Breast epithelium (tissue), 3 donors: ENCODE data around the gene KCMF1.

Experiments used
- POLR2A ChIP-seq: fragments of 450-650 bp; IDR thresholded peaks from one replicate; pipeline ENCODE4 v1.6.1; 2016; ENCODE audit warnings: antibody characterized with exemption, mild to moderate bottlenecking, moderate library complexity
- TF ChIP-seq, protein P1 (sequence below), 3 donors: fragments of 450-650 bp; IDR thresholded peaks; one replicate each; pipeline ENCODE4 v1.5.1; 2016 to 2017; ENCODE audit warnings: antibody characterized with exemption in 3 of 3, mild to moderate bottlenecking in 3 of 3, moderate library complexity in 3 of 3

DNA sequence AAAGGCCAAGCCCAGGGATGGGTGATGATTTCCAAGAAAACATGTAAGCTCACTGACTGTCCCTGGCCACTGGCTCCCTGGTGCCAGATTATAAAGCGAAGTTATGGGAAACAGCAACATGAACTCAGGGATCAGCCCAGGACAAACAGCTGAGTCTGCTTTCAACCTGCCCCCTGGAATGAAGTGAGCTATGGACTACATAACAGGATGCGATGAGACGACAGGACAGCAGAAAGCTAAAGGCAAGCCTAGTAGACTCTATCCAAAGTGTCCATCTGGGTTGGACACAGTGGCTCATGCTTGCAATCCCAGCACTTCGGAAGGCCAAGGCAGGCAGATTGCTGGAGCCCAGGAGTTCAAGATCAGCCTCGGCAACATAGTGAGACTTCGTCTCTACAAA is 16.6 kb upstream of the KCMF1 start:
- TF ChIP-seq, protein P1, sequence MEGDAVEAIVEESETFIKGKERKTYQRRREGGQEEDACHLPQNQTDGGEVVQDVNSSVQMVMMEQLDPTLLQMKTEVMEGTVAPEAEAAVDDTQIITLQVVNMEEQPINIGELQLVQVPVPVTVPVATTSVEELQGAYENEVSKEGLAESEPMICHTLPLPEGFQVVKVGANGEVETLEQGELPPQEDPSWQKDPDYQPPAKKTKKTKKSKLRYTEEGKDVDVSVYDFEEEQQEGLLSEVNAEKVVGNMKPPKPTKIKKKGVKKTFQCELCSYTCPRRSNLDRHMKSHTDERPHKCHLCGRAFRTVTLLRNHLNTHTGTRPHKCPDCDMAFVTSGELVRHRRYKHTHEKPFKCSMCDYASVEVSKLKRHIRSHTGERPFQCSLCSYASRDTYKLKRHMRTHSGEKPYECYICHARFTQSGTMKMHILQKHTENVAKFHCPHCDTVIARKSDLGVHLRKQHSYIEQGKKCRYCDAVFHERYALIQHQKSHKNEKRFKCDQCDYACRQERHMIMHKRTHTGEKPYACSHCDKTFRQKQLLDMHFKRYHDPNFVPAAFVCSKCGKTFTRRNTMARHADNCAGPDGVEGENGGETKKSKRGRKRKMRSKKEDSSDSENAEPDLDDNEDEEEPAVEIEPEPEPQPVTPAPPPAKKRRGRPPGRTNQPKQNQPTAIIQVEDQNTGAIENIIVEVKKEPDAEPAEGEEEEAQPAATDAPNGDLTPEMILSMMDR (IDR thresholded peaks at IDR 0.05): no peak
- TF ChIP-seq POLR2A: no peak
